GM18867 (cell line): Measurements from ENCODE around the gene ASH1L.
"Not testable (repeated sequence)": the region's sequence is repeated elsewhere in the genome, so short reads cannot be mapped to it uniquely, and the experiment has no call there.

ENCODE experiments used
- ATAC-seq: cut with Tn5 transposase; IDR thresholded peaks from one replicate; pipeline ENCODE4 v1.9.1; 2021; ENCODE audit warnings: mild to moderate bottlenecking, moderate library complexity; ENCODE audit not compliant: unreplicated experiment

Gene ASH1L

GRCh38 chr1:155562581-155563376, at the start of gene ASH1L:
Gene ASH1L (minus strand): TSS chr1:155562803. CDS start chr1:155521519, 41,284 bp downstream.
- peak; percentile 73 for ATAC-seq

- not testable (repeated sequence) for ATAC-seq
Observed at GRCh38 chr1:155610257-155610647, 47.6 kb upstream of the ASH1L start.

GRCh38 chr1:155609515-155610256, 47.1 kb upstream of the ASH1L start, which contains the start of gene MSTO1:
Gene MSTO1 (plus strand): TSS chr1:155610218. CDS start chr1:155610249, 31 bp downstream.
- ATAC-seq, result peak; percentile 90

- ATAC-seq, result no peak
Observed at GRCh38 chr1:155608888-155609225, 46.3 kb upstream of the ASH1L start.

- no peak for ATAC-seq
Observed at GRCh38 chr1:155607708-155608107, 45.1 kb upstream of the ASH1L start.

GRCh38 chr1:155599828-155600572, 37.4 kb upstream of the ASH1L start:
- ATAC-seq, result not testable (repeated sequence)

GRCh38 chr1:155598842-155599331, 36.3 kb upstream of the ASH1L start:
- no peak for ATAC-seq

GRCh38 chr1:155596864-155597263, 34.3 kb upstream of the ASH1L start:
- ATAC-seq, result no peak

GRCh38 chr1:155595877-155596474, 33.4 kb upstream of the ASH1L start:
- not testable (repeated sequence) for ATAC-seq

- no peak for ATAC-seq
Observed at GRCh38 chr1:155591770-155592169, 29.2 kb upstream of the ASH1L start.

GRCh38 chr1:155590516-155591247, 28.1 kb upstream of the ASH1L start:
- not testable (repeated sequence) for ATAC-seq

- ATAC-seq, result not testable (repeated sequence)
Observed at GRCh38 chr1:155589282-155589681, 26.7 kb upstream of the ASH1L start.

- ATAC-seq, result not testable (repeated sequence)
Observed at GRCh38 chr1:155583846-155584245, 21.2 kb upstream of the ASH1L start.

- not testable (repeated sequence) for ATAC-seq
Observed at GRCh38 chr1:155575608-155576007, 13.0 kb upstream of the ASH1L start.

- ATAC-seq, result no peak
Observed at GRCh38 chr1:155574077-155574476, 11.5 kb upstream of the ASH1L start.

- no peak for ATAC-seq
Observed at GRCh38 chr1:155570593-155570990, 8.0 kb upstream of the ASH1L start.

- ATAC-seq, result no peak
Observed at GRCh38 chr1:155569988-155570592, 7.5 kb upstream of the ASH1L start.

GRCh38 chr1:155563377-155564022, 897 bp upstream of the ASH1L start:
- ATAC-seq, result peak; percentile 2
